ENCODE measurements around the gene SNRPD2. TPM values are rescaled to one million over a fixed set of nuclear protein-coding genes. Genes with fewer than 3 reads are reported as not detected.
A peak's percentile ranks its signal among the peaks of the same experiment; 100 is the strongest.

Gene SNRPD2
- total RNA-seq, 3 donors from 2014 or later (not counting 1 experiment from before 2014, with no cell fraction given) = 212 to 252 (median 241) TPM

- H3K4me1 Mint-ChIP-seq = peaks cover 17 to 18% of the 10 kb centered on the region in 2 donors
- no peaks in the 10 kb centered on the region for H3K9me3 Mint-ChIP-seq
- peak overlapping the region in 1 of 2 donors; percentile 7 for H3K27ac Mint-ChIP-seq
- no peak overlapping the region for H3K4me3 Mint-ChIP-seq
- no peaks in the 10 kb centered on the region for H3K36me3 Mint-ChIP-seq
- no peak overlapping the region for H3K4me3 ChIP-seq (ENCODE audit: low read length)
- intact Hi-C loops (cut with micrococcal nuclease) = loop anchor here (5.0 kb wide), 1 partner anchor 75 kb away; no protein-coding TSS in a partner anchor
- ATAC-seq (no peak), DNase-seq (no peak)
- peaks cover 6% of the 10 kb centered on the region for H3K27me3 ChIP-seq (ENCODE audit: control insufficient read depth, insufficient read depth, low read length)
- H3K27me3 Mint-ChIP-seq (ENCODE audit: low read depth in 2 of 2) = peaks cover 0 to 10% of the 10 kb centered on the region in 2 donors
- H3K9me3 ChIP-seq (ENCODE audit: control insufficient read depth, insufficient read depth, low read length) = no peaks in the 10 kb centered on the region
- no peak overlapping the region for H3K27ac ChIP-seq (ENCODE audit: low read length)
- TF ChIP-seq CTCF (IDR thresholded peaks at IDR 0.05) = no peak
- H3K4me1 ChIP-seq (ENCODE audit: control insufficient read depth, insufficient read depth, low read length) = peaks cover 24% of the 10 kb centered on the region
- 91% methylated on average over 8 of the region's 8 CpGs for WGBS (ENCODE audit: insufficient coverage)
- H3K36me3 ChIP-seq (ENCODE audit: control insufficient read depth, insufficient read depth, low read length) = peaks cover 12% of the 10 kb centered on the region
These were observed 9.6 kb downstream of the SNRPD2 start for GRCh38 chr19:45682117-45682516.

- peak; percentile 94 for TF ChIP-seq CTCF (IDR thresholded peaks at IDR 0.05)
- peak; percentile 92 to 99 (median 95) for ATAC-seq
- H3K27ac ChIP-seq (ENCODE audit: low read length) = no peak overlapping the region
These were observed 10.2 kb downstream of the SNRPD2 start for GRCh38 chr19:45681391-45682015.

GRCh38 chr19:45677351-45678230 is 14.2 kb downstream of the SNRPD2 start:
- no peak overlapping the region for H3K27ac ChIP-seq (ENCODE audit: low read length)
- H3K4me3 Mint-ChIP-seq = peak overlapping the region; percentile 89
- peaks cover 0 to 18% of the 10 kb centered on the region in 2 donors for H3K27me3 Mint-ChIP-seq (ENCODE audit: low read depth in 2 of 2)
- H3K36me3 ChIP-seq (ENCODE audit: control insufficient read depth, insufficient read depth, low read length) = no peaks in the 10 kb centered on the region
- H3K4me1 ChIP-seq (ENCODE audit: control insufficient read depth, insufficient read depth, low read length) = peaks cover 31% of the 10 kb centered on the region
- DNase-seq = peak; percentile 59 to 92
- 4% methylated on average over 48 of the region's 49 CpGs for WGBS (ENCODE audit: insufficient coverage)
- H3K9me3 Mint-ChIP-seq = no peaks in the 10 kb centered on the region
- no peak overlapping the region for H3K4me3 ChIP-seq (ENCODE audit: low read length)
- ATAC-seq = peak; percentile 39 to 46 (median 46)
- intact Hi-C loops (cut with micrococcal nuclease) = no loop called here
- peaks cover 17 to 25% of the 10 kb centered on the region in 2 donors for H3K4me1 Mint-ChIP-seq
- peaks cover 11% of the 10 kb centered on the region for H3K27me3 ChIP-seq (ENCODE audit: control insufficient read depth, insufficient read depth, low read length)
- TF ChIP-seq CTCF (IDR thresholded peaks at IDR 0.05) = no peak
- no peaks in the 10 kb centered on the region for H3K9me3 ChIP-seq (ENCODE audit: control insufficient read depth, insufficient read depth, low read length)
- H3K27ac Mint-ChIP-seq = peak overlapping the region in 1 of 2 donors; percentile 27
- H3K36me3 Mint-ChIP-seq = no peaks in the 10 kb centered on the region

More at GRCh38 chr19:45681391-45682015, 10.2 kb downstream of the SNRPD2 start:
- H3K27me3 Mint-ChIP-seq (ENCODE audit: low read depth in 2 of 2) = peaks cover 0 to 12% of the 10 kb centered on the region in 2 donors
- Histone ChIP-seq H3K4me1 (ENCODE audit: control insufficient read depth, insufficient read depth, low read length) (peaks cover 30% of the 10 kb centered on the region), H3K27me3 (ENCODE audit: control insufficient read depth, insufficient read depth, low read length) (peaks cover 11% of the 10 kb centered on the region), H3K4me3 (ENCODE audit: low read length) (peak overlapping the region; percentile 23), H3K36me3 (ENCODE audit: control insufficient read depth, insufficient read depth, low read length) (peaks cover 9% of the 10 kb centered on the region), H3K9me3 (ENCODE audit: control insufficient read depth, insufficient read depth, low read length) (no peaks in the 10 kb centered on the region)
- peak; percentile 89 to 91 for DNase-seq
- H3K36me3 Mint-ChIP-seq = no peaks in the 10 kb centered on the region
- H3K27ac Mint-ChIP-seq = peak overlapping the region; percentile 7 to 86
- intact Hi-C loops (cut with micrococcal nuclease) = loop anchor here (1.0 to 5.0 kb wide), 3 partner anchors 15 to 158 kb away; no protein-coding TSS in a partner anchor
- peaks cover 17 to 24% of the 10 kb centered on the region in 2 donors for H3K4me1 Mint-ChIP-seq
- peak overlapping the region; percentile 81 for H3K4me3 Mint-ChIP-seq
- no peaks in the 10 kb centered on the region for H3K9me3 Mint-ChIP-seq
- 2% methylated on average over 51 of the region's 51 CpGs for WGBS (ENCODE audit: insufficient coverage)
